HepG2 (cell line): ENCODE data around the gene SPAG6. TPM values are rescaled to one million over a fixed set of nuclear protein-coding genes. Genes with fewer than 3 reads are reported as not detected.

Source experiments
- CEBPG ChIP-seq: IDR thresholded peaks from 2 replicates; pipeline ENCODE4 v1.6.1; 2016
- GFI1 ChIP-seq: sonication (generic); formaldehyde crosslinking; IDR thresholded peaks from 2 replicates; pipeline ENCODE4 v1.5.0; 2020; ENCODE audit warnings: missing genetic modification reagents, mild to moderate bottlenecking, borderline replicate concordance
- GPN1 ChIP-seq: sonication (generic); formaldehyde crosslinking; IDR thresholded peaks from 2 replicates; pipeline ENCODE4 v1.5.1; 2020; ENCODE audit warnings: missing genetic modification reagents, borderline replicate concordance
- MATR3 ChIP-seq: sonication (generic); formaldehyde crosslinking; IDR thresholded peaks from 2 replicates; pipeline ENCODE4 v1.4.0; 2020; ENCODE audit warnings: missing genetic modification reagents
- NFATC3 ChIP-seq: sonication (generic); formaldehyde crosslinking; IDR thresholded peaks from 2 replicates; pipeline ENCODE4 v1.5.1; 2020; ENCODE audit warnings: mild to moderate bottlenecking, missing genetic modification reagents
- NFIC ChIP-seq: IDR thresholded peaks from 2 replicates; pipeline ENCODE4 v1.6.1; 2012; ENCODE audit warnings: mild to moderate bottlenecking, low read length, inconsistent platforms
- POLR2AphosphoS5 ChIP-seq: IDR thresholded peaks from 2 replicates; pipeline ENCODE4 v1.6.1; 2012; ENCODE audit warnings: low read depth, low read length
- RORA ChIP-seq: sonication (generic); formaldehyde crosslinking; IDR thresholded peaks from 2 replicates; pipeline ENCODE4 v1.5.0; 2020; ENCODE audit warnings: mild to moderate bottlenecking, missing genetic modification reagents, moderate library complexity
- ZBTB7B ChIP-seq: sonication (generic); formaldehyde crosslinking; IDR thresholded peaks from 2 replicates; pipeline ENCODE4 v1.4.0; 2020; ENCODE audit warnings: missing genetic modification reagents
- ZFP41 ChIP-seq: sonication (generic); formaldehyde crosslinking; IDR thresholded peaks from 2 replicates; pipeline ENCODE4 v1.4.0; 2020; ENCODE audit warnings: mild to moderate bottlenecking, missing genetic modification reagents, borderline replicate concordance
- ZNF329 ChIP-seq: sonication (generic); formaldehyde crosslinking; IDR thresholded peaks from 2 replicates; pipeline ENCODE4 v1.9.0; 2021; ENCODE audit warnings: low read depth, mild to moderate bottlenecking, missing genetic modification reagents
- ZNF552 ChIP-seq: sonication (generic); formaldehyde crosslinking; IDR thresholded peaks from 2 replicates; pipeline ENCODE4 v1.9.0; 2022; ENCODE audit warnings: missing genetic modification reagents, mild to moderate bottlenecking, borderline replicate concordance
- ZNF644 ChIP-seq: IDR thresholded peaks from 2 replicates; pipeline ENCODE4 v1.6.1; 2016; ENCODE audit warnings: low read depth
- polyA plus RNA-seq, 8 experiments: library from polyadenylated mRNA; depleted of rRNA in 3 of 8; stranded (reverse) in 7 of 8; unstranded in 1 of 8; fragments of >200 nt; fragmentation: Illumina TruSeq in 4 of 8; extraction: Trizol in 4 of 8; gene quantifications; 2 replicates each; pipeline versions ENCODE4 v1.2.1 to v1.2.3, GENCODE V29; 2011 to 2016; ENCODE audit warnings: low read depth in 4 of 8, missing spikeins in 1 of 8, mixed read lengths in 1 of 8; ENCODE audit not compliant: insufficient read depth in 1 of 8
- total RNA-seq, 5 experiments: library from RNA; depleted of rRNA; stranded (reverse); fragments of >200 nt; fragmentation: Illumina TruSeq; extraction: Trizol; gene quantifications; 2 replicates each; pipeline ENCODE4 v1.2.3, GENCODE V29; 2016; ENCODE audit warnings: low read depth in 1 of 5
- TF ChIP-seq, protein P1 (sequence below), 2 experiments: IDR thresholded peaks; 2 replicates each; pipeline ENCODE4 v1.6.1; 2011 to 2012; ENCODE audit warnings: low read length in 2 of 2, borderline replicate concordance in 1 of 2, low read depth in 1 of 2, mild to moderate bottlenecking in 1 of 2, moderate library complexity in 1 of 2
- TF ChIP-seq, protein P2 (sequence below): sonication (generic); formaldehyde crosslinking; IDR thresholded peaks from 2 replicates; pipeline ENCODE4 v1.4.0; 2020; ENCODE audit warnings: missing genetic modification reagents
- TF ChIP-seq, protein P3 (sequence below): sonication (generic); formaldehyde crosslinking; IDR thresholded peaks from 2 replicates; pipeline ENCODE4 v1.5.0; 2020; ENCODE audit warnings: missing genetic modification reagents
- TF ChIP-seq, protein P4 (sequence below): sonication (generic); formaldehyde crosslinking; IDR thresholded peaks from 2 replicates; pipeline ENCODE4 v1.8.0; 2022; ENCODE audit warnings: mild to moderate bottlenecking, missing genetic modification reagents; ENCODE audit not compliant: insufficient replicate concordance
- TF ChIP-seq, protein P5 (sequence below): sonication (generic); formaldehyde crosslinking; IDR thresholded peaks from 2 replicates; pipeline ENCODE4 v1.4.0; 2020; ENCODE audit warnings: low read depth, mild to moderate bottlenecking, missing genetic modification reagents
- TF ChIP-seq, protein P6 (sequence below): sonication (generic); formaldehyde crosslinking; IDR thresholded peaks from 2 replicates; pipeline ENCODE4 v1.4.0; 2020; ENCODE audit warnings: missing genetic modification reagents, borderline replicate concordance

SPAG6 gene
- total and polyA plus RNA-seq, 2 of the 13 experiments (the other 11 are each of a cell fraction or from before 2014, with no cell fraction given), result not detected

DNA sequence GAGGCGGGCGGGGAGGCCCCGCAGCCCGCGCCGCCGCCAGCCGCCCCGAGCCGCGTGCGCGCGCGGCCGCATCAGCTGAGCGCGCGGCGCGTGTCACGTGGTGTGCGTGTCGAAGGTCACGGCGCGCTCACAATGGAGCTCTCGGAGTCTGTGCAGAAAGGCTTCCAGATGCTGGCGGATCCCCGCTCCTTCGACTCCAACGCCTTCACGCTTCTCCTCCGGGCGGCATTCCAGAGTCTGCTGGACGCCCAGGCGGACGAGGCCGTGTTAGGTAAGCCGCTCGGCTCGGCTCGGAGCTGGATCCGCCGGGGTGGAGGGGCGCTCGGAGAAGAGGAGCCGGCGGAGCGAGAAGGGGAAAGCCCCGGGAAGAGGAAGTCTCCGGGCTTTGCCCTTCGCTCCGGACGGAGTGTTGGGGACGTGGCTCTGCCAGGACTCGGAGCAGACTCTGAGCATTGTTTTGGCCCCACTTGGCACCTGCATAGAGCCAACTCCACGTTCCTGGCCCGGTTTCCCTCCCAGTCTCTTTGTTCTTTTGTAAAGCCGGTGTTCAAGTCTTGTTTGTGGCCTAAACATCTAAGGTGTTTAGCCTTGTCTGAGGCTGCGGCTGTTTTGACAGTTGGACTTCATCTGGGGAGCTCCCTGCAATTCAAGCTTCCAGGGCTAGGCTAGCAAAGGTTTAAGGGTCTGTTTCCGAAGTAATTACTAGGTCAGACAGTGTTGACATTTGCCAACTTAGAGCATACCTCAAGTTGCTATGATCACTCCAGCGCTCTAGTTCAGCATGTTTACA is 28.8 kb upstream of the SPAG6 start, which contains the start of gene COMMD3 (continued):
- TF ChIP-seq ZNF329 (CRISPR knock-in tag) (no peak), CEBPG (no peak), POLR2AphosphoS5 (peak; percentile 83), NFATC3 (CRISPR knock-in tag) (peak; percentile 76; the same call in 1 of the 2 replicates), NFIC (no peak), MATR3 (no peak), RORA (no peak), ZNF552 (CRISPR knock-in tag) (no peak), GPN1 (no peak), ZNF644 (CRISPR knock-in tag) (no peak), ZFP41 (CRISPR knock-in tag) (no peak), GFI1 (CRISPR knock-in tag) (no peak), ZBTB7B (CRISPR knock-in tag) (no peak; the same call in 1 of the 2 replicates)
- TF ChIP-seq, protein P1, sequence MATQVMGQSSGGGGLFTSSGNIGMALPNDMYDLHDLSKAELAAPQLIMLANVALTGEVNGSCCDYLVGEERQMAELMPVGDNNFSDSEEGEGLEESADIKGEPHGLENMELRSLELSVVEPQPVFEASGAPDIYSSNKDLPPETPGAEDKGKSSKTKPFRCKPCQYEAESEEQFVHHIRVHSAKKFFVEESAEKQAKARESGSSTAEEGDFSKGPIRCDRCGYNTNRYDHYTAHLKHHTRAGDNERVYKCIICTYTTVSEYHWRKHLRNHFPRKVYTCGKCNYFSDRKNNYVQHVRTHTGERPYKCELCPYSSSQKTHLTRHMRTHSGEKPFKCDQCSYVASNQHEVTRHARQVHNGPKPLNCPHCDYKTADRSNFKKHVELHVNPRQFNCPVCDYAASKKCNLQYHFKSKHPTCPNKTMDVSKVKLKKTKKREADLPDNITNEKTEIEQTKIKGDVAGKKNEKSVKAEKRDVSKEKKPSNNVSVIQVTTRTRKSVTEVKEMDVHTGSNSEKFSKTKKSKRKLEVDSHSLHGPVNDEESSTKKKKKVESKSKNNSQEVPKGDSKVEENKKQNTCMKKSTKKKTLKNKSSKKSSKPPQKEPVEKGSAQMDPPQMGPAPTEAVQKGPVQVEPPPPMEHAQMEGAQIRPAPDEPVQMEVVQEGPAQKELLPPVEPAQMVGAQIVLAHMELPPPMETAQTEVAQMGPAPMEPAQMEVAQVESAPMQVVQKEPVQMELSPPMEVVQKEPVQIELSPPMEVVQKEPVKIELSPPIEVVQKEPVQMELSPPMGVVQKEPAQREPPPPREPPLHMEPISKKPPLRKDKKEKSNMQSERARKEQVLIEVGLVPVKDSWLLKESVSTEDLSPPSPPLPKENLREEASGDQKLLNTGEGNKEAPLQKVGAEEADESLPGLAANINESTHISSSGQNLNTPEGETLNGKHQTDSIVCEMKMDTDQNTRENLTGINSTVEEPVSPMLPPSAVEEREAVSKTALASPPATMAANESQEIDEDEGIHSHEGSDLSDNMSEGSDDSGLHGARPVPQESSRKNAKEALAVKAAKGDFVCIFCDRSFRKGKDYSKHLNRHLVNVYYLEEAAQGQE (IDR thresholded peaks at IDR 0.05; ENCODE audit: borderline replicate concordance in 1 of 2, low read depth in 1 of 2, low read length in 2 of 2), result no peak; a peak in 1 of 4 replicates
- TF ChIP-seq, protein P2, sequence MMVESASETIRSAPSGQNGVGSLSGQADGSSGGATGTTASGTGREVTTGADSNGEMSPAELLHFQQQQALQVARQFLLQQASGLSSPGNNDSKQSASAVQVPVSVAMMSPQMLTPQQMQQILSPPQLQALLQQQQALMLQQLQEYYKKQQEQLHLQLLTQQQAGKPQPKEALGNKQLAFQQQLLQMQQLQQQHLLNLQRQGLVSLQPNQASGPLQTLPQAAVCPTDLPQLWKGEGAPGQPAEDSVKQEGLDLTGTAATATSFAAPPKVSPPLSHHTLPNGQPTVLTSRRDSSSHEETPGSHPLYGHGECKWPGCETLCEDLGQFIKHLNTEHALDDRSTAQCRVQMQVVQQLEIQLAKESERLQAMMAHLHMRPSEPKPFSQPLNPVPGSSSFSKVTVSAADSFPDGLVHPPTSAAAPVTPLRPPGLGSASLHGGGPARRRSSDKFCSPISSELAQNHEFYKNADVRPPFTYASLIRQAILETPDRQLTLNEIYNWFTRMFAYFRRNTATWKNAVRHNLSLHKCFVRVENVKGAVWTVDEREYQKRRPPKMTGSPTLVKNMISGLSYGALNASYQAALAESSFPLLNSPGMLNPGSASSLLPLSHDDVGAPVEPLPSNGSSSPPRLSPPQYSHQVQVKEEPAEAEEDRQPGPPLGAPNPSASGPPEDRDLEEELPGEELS (CRISPR knock-in tag), result no peak; the same call in 1 of the 2 replicates
- TF ChIP-seq, protein P3, sequence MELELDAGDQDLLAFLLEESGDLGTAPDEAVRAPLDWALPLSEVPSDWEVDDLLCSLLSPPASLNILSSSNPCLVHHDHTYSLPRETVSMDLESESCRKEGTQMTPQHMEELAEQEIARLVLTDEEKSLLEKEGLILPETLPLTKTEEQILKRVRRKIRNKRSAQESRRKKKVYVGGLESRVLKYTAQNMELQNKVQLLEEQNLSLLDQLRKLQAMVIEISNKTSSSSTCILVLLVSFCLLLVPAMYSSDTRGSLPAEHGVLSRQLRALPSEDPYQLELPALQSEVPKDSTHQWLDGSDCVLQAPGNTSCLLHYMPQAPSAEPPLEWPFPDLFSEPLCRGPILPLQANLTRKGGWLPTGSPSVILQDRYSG (CRISPR knock-in tag), result no peak
- TF ChIP-seq, protein P4, sequence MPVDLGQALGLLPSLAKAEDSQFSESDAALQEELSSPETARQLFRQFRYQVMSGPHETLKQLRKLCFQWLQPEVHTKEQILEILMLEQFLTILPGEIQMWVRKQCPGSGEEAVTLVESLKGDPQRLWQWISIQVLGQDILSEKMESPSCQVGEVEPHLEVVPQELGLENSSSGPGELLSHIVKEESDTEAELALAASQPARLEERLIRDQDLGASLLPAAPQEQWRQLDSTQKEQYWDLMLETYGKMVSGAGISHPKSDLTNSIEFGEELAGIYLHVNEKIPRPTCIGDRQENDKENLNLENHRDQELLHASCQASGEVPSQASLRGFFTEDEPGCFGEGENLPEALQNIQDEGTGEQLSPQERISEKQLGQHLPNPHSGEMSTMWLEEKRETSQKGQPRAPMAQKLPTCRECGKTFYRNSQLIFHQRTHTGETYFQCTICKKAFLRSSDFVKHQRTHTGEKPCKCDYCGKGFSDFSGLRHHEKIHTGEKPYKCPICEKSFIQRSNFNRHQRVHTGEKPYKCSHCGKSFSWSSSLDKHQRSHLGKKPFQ (CRISPR knock-in tag), result no peak
- TF ChIP-seq, protein P5, sequence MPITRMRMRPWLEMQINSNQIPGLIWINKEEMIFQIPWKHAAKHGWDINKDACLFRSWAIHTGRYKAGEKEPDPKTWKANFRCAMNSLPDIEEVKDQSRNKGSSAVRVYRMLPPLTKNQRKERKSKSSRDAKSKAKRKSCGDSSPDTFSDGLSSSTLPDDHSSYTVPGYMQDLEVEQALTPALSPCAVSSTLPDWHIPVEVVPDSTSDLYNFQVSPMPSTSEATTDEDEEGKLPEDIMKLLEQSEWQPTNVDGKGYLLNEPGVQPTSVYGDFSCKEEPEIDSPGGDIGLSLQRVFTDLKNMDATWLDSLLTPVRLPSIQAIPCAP (CRISPR knock-in tag), result no peak
- TF ChIP-seq, protein P6, sequence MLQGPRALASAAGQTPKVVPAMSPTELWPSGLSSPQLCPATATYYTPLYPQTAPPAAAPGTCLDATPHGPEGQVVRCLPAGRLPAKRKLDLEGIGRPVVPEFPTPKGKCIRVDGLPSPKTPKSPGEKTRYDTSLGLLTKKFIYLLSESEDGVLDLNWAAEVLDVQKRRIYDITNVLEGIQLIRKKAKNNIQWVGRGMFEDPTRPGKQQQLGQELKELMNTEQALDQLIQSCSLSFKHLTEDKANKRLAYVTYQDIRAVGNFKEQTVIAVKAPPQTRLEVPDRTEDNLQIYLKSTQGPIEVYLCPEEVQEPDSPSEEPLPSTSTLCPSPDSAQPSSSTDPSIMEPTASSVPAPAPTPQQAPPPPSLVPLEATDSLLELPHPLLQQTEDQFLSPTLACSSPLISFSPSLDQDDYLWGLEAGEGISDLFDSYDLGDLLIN (CRISPR knock-in tag), result no peak
